ENCODE measurements around the gene COL27A1. TPM values are rescaled to one million over a fixed set of nuclear protein-coding genes. Genes with fewer than 3 reads are reported as not detected.

COL27A1 gene
- total and polyA plus RNA-seq, 9 of the 15 experiments (the other 6 are each of a cell fraction or from before 2014, with no cell fraction given) = 0.07 TPM; not detected in 8

DNA sequence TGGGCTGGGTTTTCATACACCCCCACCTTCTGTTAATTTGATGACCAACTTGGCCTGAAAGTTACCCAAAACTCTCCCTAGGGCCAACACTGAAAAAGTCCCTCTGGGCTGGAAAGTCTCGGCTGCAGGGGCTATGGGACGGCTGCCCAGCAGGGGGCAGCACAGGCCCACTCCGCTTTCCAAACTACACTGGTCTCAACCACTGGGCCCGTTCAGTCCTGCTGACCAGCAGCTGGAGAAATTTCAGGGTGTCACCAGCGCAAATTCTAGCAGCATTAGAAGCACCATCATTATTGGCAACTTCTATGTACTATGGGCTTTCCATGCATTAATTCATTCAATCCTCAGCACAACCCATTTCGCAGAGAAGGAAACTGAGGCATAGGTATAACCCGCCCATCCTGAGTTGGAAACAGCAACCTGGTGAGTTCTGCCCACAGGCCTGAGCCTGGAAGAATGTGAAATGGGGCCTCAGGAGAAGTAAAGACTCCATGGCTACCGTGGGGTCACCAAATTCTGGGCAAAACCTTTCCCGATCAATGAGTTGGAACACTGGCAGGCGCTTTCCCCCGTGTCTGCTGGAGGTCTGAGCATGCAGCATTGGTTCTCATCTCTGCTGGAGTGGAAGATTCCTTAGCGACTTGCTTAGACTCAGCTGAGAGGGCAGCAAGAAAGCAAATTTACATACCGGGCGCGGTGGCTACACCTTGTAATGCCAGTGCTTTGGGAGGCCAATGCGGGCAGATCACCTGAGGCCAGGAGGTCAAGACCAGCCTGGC is 184.0 kb downstream of the COL27A1 start (continued):
- TF ChIP-seq, protein P1, sequence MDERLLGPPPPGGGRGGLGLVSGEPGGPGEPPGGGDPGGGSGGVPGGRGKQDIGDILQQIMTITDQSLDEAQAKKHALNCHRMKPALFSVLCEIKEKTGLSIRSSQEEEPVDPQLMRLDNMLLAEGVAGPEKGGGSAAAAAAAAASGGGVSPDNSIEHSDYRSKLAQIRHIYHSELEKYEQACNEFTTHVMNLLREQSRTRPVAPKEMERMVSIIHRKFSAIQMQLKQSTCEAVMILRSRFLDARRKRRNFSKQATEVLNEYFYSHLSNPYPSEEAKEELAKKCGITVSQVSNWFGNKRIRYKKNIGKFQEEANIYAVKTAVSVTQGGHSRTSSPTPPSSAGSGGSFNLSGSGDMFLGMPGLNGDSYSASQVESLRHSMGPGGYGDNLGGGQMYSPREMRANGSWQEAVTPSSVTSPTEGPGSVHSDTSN (CRISPR knock-in tag; IDR thresholded peaks at IDR 0.05; ENCODE audit: low read depth) = no peak
- TF ChIP-seq, protein P1 (tag; conservative IDR thresholded peaks at IDR 0.05; ENCODE audit: low read depth) = no peak
- TF ChIP-seq, protein P2, sequence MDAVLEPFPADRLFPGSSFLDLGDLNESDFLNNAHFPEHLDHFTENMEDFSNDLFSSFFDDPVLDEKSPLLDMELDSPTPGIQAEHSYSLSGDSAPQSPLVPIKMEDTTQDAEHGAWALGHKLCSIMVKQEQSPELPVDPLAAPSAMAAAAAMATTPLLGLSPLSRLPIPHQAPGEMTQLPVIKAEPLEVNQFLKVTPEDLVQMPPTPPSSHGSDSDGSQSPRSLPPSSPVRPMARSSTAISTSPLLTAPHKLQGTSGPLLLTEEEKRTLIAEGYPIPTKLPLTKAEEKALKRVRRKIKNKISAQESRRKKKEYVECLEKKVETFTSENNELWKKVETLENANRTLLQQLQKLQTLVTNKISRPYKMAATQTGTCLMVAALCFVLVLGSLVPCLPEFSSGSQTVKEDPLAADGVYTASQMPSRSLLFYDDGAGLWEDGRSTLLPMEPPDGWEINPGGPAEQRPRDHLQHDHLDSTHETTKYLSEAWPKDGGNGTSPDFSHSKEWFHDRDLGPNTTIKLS (IDR thresholded peaks at IDR 0.05; ENCODE audit: borderline replicate concordance, low read depth) = no peak
- TF ChIP-seq HMG20B (CRISPR knock-in tag; IDR thresholded peaks at IDR 0.05) = no peak
- TF ChIP-seq SP2 (IDR thresholded peaks at IDR 0.05; ENCODE audit: extremely low read depth, low read depth, low read length, poor library complexity, severe bottlenecking) = no peak
- no peak for TF ChIP-seq TEAD2 (tag; IDR thresholded peaks at IDR 0.05)
- TF ChIP-seq POLR3A (IDR thresholded peaks at IDR 0.05; ENCODE audit: borderline replicate concordance, extremely low read depth, insufficient read depth, insufficient read length) = no peak
- no peak for TF ChIP-seq ZNF764 (CRISPR knock-in tag; IDR thresholded peaks at IDR 0.05; ENCODE audit: low read depth)
- TF ChIP-seq ZNF24 (IDR thresholded peaks at IDR 0.05) = peak; percentile 65; the same call in 1 of the 2 replicates
- TF ChIP-seq, protein P3, sequence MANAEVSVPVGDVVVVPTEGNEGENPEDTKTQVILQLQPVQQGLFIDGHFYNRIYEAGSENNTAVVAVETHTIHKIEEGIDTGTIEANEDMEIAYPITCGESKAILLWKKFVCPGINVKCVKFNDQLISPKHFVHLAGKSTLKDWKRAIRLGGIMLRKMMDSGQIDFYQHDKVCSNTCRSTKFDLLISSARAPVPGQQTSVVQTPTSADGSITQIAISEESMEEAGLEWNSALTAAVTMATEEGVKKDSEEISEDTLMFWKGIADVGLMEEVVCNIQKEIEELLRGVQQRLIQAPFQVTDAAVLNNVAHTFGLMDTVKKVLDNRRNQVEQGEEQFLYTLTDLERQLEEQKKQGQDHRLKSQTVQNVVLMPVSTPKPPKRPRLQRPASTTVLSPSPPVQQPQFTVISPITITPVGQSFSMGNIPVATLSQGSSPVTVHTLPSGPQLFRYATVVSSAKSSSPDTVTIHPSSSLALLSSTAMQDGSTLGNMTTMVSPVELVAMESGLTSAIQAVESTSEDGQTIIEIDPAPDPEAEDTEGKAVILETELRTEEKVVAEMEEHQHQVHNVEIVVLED (CRISPR knock-in tag; IDR thresholded peaks at IDR 0.05) = no peak
- no peak for TF ChIP-seq MAFG (tag; conservative IDR thresholded peaks at IDR 0.05)
- TF ChIP-seq, protein P4, sequence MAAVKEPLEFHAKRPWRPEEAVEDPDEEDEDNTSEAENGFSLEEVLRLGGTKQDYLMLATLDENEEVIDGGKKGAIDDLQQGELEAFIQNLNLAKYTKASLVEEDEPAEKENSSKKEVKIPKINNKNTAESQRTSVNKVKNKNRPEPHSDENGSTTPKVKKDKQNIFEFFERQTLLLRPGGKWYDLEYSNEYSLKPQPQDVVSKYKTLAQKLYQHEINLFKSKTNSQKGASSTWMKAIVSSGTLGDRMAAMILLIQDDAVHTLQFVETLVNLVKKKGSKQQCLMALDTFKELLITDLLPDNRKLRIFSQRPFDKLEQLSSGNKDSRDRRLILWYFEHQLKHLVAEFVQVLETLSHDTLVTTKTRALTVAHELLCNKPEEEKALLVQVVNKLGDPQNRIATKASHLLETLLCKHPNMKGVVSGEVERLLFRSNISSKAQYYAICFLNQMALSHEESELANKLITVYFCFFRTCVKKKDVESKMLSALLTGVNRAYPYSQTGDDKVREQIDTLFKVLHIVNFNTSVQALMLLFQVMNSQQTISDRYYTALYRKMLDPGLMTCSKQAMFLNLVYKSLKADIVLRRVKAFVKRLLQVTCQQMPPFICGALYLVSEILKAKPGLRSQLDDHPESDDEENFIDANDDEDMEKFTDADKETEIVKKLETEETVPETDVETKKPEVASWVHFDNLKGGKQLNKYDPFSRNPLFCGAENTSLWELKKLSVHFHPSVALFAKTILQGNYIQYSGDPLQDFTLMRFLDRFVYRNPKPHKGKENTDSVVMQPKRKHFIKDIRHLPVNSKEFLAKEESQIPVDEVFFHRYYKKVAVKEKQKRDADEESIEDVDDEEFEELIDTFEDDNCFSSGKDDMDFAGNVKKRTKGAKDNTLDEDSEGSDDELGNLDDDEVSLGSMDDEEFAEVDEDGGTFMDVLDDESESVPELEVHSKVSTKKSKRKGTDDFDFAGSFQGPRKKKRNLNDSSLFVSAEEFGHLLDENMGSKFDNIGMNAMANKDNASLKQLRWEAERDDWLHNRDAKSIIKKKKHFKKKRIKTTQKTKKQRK (IDR thresholded peaks at IDR 0.05; ENCODE audit: borderline replicate concordance, low read depth, low read length) = no peak
- TF ChIP-seq SMC3 (conservative IDR thresholded peaks at IDR 0.05; ENCODE audit: insufficient read depth, low read depth, low read length) = peak; percentile 45; the same call in 1 of the 2 replicates
- TF ChIP-seq HDAC2 (IDR thresholded peaks at IDR 0.05) = no peak
- TF ChIP-seq PTTG1 (tag; IDR thresholded peaks at IDR 0.05; ENCODE audit: low read depth) = no peak
- TF ChIP-seq NEUROD1 (IDR thresholded peaks at IDR 0.05; ENCODE audit: borderline replicate concordance, low read depth, low read length, partially characterized antibody) = no peak
- peak; percentile 73 for TF ChIP-seq RBM25 (IDR thresholded peaks at IDR 0.05; ENCODE audit: low read depth, low read length, severe bottlenecking)

Data from K562 (cell line).